SIG-M5 treated with dmso at 0.1 percent for 504 hours (cell line): ENCODE measurements around the gene RASAL2.
"Not testable (repeated sequence)": the region's sequence is repeated elsewhere in the genome, so short reads cannot be mapped to it uniquely, and the experiment has no call there.

Experiments
- DNase-seq: peaks from one replicate; lab custom pipeline; 2025; ENCODE audit not compliant: unreplicated experiment; lab: John Stamatoyannopoulos, UW

Gene RASAL2

GRCh38 chr1:178275049-178275448, 181.1 kb downstream of the RASAL2 start:
- DNase-seq: no peak

- no peak for DNase-seq
Measured at GRCh38 chr1:178275553-178275952, 181.6 kb downstream of the RASAL2 start.

GRCh38 chr1:178277793-178278530, 184.1 kb downstream of the RASAL2 start:
- DNase-seq: peak; percentile 83

GRCh38 chr1:178278916-178279686, 185.2 kb downstream of the RASAL2 start:
- DNase-seq: no peak

GRCh38 chr1:178282949-178283367, 189.1 kb downstream of the RASAL2 start:
- peak; percentile 76 for DNase-seq

- DNase-seq: peak; percentile 79
Measured at GRCh38 chr1:178283409-178283808, 189.5 kb downstream of the RASAL2 start.

- DNase-seq: peak; percentile 49
Measured at GRCh38 chr1:178284058-178284457, 190.2 kb downstream of the RASAL2 start.

- DNase-seq: no peak
Measured at GRCh38 chr1:178291166-178291565, 197.3 kb downstream of the RASAL2 start.

- DNase-seq: no peak
Measured at GRCh38 chr1:178294654-178295053, 200.8 kb downstream of the RASAL2 start.

GRCh38 chr1:178300352-178300699, 206.4 kb downstream of the RASAL2 start:
- DNase-seq: no peak

GRCh38 chr1:178301141-178301540, 207.2 kb downstream of the RASAL2 start:
- DNase-seq: no peak

- no peak for DNase-seq
Measured at GRCh38 chr1:178307264-178307663, 213.4 kb downstream of the RASAL2 start.

- no peak for DNase-seq
Measured at GRCh38 chr1:178308438-178308837, 214.5 kb downstream of the RASAL2 start.

GRCh38 chr1:178310685-178311105, 216.8 kb downstream of the RASAL2 start:
- DNase-seq: peak; percentile 91

- DNase-seq: no peak
Measured at GRCh38 chr1:178311164-178311563, 217.3 kb downstream of the RASAL2 start.

GRCh38 chr1:178320280-178320982, 226.5 kb downstream of the RASAL2 start:
- DNase-seq: not testable (repeated sequence)

GRCh38 chr1:178323067-178323466, 229.2 kb downstream of the RASAL2 start:
- no peak for DNase-seq

GRCh38 chr1:178324003-178324402, 230.1 kb downstream of the RASAL2 start:
- DNase-seq: no peak

GRCh38 chr1:178328728-178329127, 234.8 kb downstream of the RASAL2 start:
- no peak for DNase-seq

- no peak for DNase-seq
Measured at GRCh38 chr1:178330153-178330552, 236.2 kb downstream of the RASAL2 start.

- DNase-seq: no peak
Measured at GRCh38 chr1:178330848-178331497, 237.1 kb downstream of the RASAL2 start.
